HG02970 (cell line): Measurements from ENCODE around the gene ARHGAP5.

Source experiments
- ATAC-seq: cut with Tn5 transposase; IDR thresholded peaks from one replicate; pipeline ENCODE4 v1.9.1; 2021; ENCODE audit warnings: mild to moderate bottlenecking, moderate library complexity, moderate number of reproducible peaks; ENCODE audit not compliant: unreplicated experiment, low FRiP score

The ARHGAP5 gene

DNA sequence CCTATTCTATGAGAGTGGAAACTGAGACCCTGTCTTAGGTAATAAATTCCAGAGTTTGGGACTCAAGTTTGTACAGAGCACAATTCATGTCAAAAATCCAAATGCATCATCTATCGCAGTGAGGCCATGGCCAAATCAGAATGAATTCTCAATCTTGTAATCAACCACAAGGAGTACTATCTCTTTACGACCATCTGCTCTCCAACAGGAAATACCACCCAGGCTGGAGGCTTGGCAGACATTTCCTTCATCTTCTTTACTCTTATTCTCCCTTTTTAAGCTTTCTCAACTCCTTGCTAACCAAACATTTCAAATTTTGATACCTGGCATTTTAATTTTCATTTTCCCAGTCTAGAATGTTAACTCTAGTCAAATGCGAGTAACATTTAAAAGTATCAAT lies 92.1 kb downstream of the ARHGAP5 start:
- ATAC-seq: no peak

DNA sequence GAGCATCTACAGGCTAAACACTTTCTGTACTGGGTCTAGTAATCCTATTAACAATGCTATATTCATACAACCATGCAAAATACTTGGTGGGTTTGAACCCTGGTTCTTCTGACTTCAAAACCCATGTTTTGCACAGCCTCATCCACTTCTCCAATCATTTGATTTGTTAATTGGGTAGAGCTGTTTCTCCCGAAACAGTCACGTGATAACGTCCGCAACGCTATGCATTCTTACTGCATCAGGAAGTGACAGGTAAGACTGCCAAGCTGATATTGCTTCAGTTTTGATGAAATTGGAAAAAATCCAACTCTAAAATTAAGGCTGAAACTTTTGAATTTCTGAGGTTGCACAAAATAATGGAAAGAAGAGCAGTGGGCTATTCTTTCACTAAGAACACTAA lies 94.4 kb downstream of the ARHGAP5 start:
- no peak for ATAC-seq

DNA sequence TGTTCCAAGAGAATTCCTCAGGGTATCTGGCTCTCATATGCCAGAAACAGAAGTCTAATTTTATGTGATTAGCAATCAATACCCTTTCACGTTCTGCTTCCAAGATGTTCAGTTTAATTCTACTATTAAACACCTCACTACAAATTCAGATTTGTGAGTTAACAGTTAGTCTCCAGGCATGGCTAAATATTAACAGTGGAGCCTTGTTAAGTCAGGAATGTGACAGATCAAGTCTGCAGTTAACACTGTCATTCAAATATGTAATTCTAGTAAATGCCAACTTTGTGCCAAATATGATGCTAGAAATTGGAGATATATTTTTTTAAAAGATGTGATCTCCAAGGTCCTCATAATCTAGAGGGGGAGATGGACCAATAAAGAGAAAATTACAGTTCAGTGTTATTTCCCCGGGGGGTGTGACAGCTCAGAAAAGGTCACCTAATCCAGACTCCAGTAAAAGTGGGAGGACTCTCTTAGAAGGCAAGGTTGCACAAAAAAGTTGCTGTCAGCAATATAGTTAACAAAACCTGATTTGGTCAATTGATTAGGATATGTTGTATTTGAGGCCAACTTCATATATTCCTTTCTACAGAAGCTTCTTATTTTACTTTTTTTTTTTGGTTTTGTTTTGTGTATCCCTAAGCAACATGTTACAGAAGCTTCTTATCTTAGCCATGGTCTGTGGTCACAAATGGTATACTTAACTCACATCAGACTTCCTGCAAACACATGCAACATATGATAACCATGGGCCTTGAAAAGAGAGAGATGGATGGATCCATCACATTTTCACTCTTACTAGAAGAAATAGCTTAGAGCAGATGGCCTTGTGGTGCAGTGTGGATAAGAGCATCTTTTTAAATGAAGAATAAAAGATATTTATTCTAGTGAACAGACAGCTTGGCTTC lies 106.3 kb downstream of the ARHGAP5 start:
- no peak for ATAC-seq

DNA sequence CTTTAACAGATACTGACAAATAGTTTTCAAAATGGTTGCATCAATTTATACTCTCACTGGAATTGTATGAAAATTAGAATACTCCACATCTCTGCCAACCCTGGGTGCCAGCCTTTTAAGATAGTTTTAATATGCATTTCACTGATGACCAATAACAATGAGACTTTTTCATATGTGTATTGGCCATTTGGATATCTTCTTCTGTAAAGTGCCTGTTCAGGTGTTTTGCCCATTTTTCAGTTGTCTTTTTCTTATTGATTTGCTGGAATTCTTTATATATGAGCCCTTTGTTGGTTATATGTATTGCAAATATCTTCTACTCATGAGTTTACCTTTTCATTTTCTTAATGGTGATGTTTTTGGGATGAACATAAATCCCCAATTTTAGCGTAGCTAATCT lies 108.0 kb downstream of the ARHGAP5 start:
- ATAC-seq: no peak

DNA sequence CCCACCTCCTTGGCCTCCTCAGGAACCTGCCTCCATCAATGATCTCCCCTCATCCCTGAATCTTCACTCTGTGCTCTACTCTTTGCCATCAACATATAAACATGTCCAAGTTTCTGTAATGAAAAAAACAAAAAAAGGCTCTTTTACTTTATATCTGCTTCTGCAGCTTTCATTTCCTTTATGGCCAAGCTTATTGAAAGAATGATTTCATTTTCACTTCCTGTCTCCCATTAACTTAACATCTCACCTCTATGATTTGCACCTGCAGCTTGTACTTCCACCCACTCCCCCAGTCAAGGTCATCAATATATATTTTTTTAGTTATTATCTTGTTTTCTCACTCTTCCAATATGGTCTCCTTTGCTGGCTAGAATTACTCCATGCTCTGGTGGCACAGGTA lies 109.1 kb downstream of the ARHGAP5 start:
- ATAC-seq: no peak

DNA sequence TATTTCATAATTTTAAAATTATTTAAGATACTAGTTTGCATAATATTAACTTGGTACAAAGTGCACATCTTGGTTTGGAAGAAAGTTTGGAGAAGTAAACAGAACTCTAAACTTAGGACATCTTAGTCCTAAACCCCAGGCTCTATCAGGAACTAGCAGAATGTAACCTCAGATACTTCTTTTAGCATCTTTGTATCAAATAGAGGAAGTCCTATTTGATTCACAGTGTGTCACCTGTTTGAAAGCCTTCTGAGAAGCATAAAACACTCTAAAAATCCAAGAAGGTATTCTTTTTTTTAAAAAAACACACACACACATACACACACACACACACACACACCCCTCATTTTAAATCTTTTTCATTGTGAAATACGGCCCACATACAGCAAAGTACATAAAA lies 112.7 kb downstream of the ARHGAP5 start:
- ATAC-seq: no peak

DNA sequence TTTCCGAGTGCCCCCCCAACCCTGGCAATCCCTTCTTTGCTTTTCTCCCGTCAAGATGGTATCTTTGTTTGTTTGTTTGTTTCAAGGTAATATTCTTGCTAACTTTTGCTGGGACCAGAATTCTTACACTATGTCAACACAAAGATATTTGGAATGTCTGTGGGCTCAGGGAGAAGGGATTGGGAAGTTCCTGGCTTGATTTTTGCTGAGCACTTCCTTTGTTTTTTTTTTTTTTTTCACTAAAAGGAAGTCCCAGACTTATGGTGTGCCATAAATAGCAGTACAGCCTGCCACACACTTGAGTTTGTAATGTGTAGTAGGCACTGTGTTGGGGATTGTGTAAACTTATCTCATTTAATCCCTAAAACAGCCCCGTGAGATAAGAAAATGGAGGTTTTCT lies 113.6 kb downstream of the ARHGAP5 start:
- ATAC-seq: no peak

DNA sequence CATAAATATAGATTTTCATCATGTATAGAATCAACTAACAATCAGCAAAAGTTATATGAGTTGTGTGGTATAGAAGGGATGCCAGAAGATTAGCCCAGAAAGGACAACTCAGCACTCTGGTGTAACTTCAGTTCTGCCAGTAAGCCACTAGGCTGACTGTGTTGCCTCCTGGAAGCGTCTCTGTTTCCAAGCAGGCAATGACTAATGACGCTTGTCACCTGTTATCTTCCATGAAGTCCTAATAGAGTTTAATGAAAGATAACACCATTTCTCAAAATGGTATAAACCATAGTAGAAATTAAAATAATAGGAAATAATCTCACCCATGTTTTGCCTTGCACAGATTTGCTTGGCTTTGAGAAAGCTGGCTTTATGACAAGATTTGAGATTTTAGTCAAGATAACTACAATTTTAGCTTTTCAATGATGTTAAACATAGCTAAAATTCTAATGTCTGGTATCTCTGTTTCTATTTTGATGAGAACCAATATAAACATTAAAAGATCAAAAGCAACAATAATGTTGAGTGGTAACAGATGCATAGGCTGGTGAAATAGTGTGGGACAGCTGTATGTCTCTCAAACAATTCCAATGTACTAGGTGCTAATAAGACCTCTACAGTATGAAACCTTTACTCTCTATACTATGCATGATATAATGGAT lies 115.7 kb downstream of the ARHGAP5 start:
- ATAC-seq: no peak

DNA sequence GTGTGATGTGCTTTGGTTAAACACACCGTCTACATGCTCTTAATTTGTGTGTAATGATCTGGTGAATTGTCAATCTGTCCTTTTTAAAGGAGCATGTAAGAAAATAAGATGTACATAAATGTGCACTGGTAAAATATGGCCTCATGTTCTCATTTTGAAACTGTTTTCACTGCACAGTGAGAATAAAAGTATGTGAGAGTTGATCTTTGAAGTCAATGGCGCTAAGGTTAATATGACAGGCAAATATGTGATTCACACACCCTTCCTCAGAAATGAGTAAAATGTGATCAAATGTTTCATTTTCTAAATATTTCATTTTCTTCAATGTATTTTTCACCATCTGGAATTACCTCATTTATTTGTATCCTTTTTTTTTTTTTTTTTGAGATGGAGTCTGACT lies 116.4 kb downstream of the ARHGAP5 start:
- no peak for ATAC-seq

DNA sequence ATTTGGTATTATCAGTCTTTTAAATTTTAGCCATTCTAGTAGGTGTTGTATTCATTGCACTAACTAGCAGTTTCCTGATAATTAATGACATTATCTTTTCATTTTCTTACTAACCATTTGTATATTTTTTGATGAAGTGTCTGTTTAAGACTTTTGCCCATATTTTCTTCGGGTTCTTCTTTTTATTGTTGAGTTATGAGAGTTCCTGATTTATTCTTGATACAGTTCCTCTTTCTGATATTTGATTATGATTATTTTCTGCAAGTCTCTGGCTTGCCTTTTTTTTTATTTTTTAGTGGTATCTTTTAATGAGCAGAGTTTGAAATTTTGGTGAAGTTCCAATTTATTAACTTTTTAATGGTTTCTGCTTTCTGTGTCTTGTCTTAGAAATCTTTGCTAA lies 118.5 kb downstream of the ARHGAP5 start:
- ATAC-seq: no peak

DNA sequence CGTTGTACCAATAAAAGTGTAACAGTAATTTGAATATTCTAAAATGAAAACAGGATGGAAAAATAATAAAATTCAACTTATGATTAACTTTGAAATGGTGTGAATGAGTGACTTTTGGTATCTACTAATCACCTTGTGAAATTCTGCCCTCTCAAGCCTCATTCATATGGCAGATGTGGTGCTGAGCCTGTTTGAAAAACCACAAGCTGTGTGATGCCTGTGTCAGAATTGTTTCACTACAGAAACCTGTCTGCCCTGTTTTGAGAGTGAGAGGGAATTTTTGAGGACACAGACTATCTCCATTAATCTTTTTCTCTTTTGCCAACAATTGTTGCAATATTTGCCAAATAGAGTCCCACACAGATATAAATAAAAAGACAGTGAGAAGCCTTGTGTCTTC lies 120.8 kb downstream of the ARHGAP5 start:
- peak; percentile 39 for ATAC-seq

DNA sequence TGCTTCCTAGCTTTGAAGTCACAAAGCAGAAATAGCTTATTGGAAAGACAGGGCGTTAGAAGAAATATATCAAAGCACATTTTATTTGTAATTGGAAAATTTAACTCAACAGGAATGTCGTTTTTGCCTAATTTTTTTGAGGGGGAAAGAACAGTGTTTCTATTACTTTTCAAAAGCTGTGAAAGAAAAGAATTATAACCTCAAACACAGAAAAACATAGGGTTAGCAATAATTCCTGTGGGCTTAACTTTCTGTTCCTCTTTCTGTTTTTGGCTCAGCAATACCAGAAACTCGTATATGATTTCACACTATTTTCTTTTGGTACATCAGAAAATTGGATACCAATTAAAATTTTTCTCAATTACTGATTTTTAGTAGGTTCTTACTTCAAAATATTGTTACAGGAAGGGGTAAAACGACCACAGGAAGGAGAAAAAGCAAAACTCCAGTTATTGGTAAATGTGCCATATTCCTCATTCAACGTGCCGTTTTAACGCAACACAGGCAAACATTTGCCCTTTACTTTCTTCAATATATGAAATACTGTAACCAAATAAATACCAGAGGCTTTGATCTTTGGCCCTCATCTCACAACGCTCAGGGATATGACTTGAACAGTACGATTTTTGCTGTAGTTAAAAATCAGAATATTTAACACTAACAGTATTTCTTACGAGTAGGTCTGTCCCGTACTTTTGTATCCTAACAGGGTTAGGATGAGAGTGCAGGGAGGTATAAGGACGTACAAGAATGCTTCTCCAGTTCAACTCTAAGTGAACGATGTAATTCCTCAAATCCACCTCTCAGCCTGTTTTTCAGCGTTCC lies 123.5 kb downstream of the ARHGAP5 start:
- no peak for ATAC-seq

DNA sequence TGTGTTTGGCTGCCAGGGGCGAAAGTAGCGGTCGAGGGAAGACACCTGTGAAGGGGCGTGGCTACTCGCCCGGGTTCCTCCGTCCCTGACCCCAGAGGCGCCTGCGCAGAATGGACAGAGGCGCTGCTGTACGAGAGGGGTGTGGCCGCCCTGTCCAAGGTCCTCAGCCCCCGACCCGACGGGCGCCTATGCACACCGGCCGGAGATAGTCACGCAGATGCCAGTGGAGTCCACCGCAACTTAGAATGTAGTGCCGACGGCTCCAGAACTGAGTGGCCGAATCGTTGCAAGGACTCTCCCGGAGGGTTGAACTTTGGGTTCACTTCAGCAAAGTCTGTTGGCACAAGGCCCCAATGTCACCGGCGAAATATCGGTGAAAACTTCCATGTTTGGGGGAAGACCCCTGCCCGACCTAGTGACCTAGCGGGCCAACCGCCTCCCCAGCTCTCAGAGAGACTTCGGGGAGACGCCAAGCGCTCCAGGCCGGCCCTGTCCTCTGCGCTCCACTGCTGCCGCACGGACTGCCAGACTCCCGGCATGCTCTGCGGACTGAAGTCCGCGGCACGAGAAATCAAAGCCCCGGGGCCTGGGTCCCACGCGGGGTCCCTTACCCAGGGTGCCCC lies 124.2 kb downstream of the ARHGAP5 start:
- ATAC-seq: peak; percentile 48

DNA sequence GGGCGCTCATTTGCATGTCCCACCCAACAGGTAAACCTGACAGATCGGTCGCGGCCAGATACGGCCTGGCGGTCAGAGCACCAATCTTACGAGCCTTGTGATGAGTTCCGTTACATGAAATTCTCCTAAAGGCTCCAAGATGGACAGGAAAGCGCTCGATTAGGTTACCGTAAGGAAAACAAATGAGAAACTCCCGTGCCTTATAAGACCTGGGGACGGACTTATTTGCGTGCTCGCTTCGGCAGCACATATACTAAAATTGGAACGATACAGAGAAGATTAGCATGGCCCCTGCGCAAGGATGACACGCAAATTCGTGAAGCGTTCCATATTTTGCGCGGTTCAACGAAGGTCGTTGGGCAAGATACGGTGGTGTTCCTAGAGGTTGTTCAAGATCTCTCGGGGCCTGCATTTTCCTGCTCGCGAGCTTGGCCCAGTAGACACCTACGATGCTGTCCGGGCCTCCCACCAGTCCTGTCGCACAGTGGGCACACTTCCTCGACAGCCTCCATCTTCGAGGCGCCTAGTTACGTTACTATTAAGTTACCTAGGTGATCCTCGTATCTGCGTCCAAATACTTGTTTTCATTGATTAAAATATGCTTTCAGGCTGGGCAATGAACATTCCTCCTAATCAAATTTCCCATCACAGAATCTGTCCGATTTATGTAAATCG lies 124.8 kb downstream of the ARHGAP5 start, which contains the start of gene RNU6-7:
Gene RNU6-7 (plus strand): TSS at position 230 of the 675 bp plus-strand sequence.
- no peak for ATAC-seq

DNA sequence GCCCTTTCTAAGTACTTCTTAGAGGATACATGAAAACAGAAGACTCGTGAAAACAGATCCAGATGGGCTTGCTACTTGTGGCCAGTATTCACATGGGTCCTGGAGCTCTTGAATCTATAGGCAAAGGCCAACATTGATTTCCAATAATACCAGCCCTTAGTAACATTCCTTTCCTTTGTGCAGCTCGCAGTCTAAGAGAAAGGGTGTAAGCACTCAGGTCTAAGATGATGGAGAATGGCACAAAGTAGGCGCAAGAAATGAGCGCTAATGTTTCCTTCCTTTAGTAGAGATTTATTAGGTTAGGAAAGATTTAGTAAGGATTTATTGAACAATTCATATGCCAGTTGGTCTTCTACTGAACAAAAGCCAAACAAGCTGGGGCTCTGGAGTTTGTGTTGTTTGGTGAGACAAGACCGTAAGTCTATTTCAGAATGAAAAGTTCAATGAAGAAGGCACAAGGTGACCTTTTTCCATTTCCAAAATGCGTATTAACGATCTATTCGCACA lies 125.4 kb downstream of the ARHGAP5 start:
- no peak for ATAC-seq

DNA sequence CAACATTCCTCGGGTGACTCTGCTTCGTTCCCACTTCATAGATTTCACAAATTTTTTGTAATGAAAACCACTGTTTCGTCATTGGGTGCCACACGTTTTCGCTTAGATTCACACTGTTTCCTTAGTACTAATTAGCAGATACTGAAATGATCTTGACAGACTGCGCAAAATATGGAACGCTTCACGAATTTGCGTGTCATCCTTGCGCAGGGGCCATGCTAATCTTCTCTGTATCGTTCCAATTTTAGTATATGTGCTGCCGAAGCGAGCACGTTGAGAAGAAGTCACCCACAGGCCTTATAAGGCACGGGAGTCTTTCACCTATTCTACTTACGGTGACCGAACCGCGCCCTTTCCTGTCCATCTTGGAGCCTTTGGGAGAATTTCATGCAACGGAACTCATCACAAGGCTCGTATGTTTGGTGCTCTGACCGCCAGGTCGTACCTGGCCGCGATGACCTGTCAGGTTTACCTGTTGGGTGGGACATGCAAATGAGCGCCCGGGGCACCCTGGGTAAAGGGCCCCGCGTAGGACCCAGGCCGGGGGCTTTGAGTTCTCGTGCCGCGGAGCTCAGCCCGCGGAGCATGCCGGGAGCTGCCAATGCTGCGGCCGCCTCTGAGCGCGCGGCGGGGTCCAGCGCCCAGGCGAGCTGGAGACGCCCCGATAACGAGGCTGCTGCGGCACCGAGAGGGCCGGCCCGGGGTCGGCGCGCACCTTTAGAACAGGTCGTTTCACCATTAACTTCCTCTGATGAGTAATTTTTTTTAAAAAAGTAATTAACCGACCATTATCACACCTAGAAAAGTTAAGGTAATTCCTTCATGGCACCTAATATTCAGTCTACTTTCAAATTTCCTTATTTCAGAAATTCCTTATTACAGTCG lies 126.1 kb downstream of the ARHGAP5 start, which contains the start of gene RNU6-8:
Gene RNU6-8 (minus strand): TSS at position 272 of the 885 bp plus-strand sequence.
- ATAC-seq: peak; percentile 71

DNA sequence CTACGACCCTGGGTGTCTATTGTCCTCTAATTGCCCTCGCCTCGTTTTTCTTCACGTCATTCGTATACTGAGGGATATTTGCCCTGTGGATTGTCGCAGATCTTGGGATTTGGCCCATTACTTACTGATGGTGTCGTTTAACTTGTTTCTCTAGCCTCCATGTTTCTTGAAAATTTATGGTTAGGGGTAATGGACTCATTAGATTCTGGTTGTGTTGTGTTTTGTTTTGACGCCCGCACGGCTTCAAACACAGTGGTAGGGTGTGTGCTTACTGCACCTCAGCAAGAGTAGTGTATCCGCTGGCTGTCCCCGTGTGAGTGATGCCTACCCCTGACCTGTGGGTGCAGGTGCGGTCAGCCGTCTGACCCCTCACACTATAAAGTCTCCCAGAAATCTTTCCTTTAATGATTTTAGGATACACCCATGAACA lies 126.8 kb downstream of the ARHGAP5 start:
- no peak for ATAC-seq

DNA sequence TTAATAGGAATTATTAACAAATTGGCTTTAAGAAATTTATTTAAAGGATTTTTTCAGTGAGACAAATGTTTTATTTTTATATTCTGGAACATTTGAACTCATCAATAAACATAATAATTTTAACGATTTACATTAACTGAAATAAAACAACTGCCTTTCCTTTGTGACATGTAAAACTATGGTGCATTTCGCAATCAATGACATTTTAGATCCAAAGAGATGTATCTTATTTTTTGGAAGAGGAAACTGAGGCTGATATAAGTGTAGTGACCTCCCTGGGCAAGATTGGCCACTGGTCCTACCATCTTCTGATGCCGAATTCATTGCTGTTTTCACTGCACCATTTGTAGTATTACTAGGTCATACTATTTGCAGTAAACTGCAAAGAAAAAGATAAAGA lies 128.4 kb downstream of the ARHGAP5 start:
- no peak for ATAC-seq

DNA sequence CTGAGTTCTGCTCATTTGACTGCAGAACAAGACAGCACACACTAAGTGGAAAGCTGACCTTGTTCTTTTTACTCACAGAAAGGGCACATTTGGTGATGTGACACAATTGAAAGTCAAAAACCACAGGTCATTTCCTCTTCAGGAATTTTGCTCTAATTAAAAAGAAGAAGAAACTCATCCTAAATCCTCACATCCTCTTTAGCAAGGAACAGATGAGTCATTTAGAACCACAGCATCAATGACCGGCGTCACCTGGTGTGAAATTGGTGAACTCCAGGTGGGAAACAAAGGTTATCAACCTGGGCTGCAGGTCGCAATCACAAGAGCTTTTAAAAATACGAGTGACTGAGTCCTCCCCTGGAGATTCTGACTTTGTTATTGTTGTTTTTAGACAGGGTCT lies 128.9 kb downstream of the ARHGAP5 start:
- no peak for ATAC-seq
